B cell (primary cell): ENCODE measurements around the gene PTGES2. TPM values are rescaled to one million over a fixed set of nuclear protein-coding genes. Genes with fewer than 3 reads are reported as not detected.
A peak's percentile ranks its signal among the peaks of the same experiment; 100 is the strongest.
"Not testable (repeated sequence)": the region's sequence is repeated elsewhere in the genome, so short reads cannot be mapped to it uniquely, and the experiment has no call there.

Source experiments
- ATAC-seq: fragments of 200-7000 bp; cut with Tn5 transposase; one replicate; pipeline ENCODE4 v1.10.0; 2021; ENCODE audit warnings: low read depth, mild to moderate bottlenecking, moderate number of reproducible peaks, moderate library complexity
- CTCF ChIA-PET: fragments of 350-600 bp; sonication (Branson Sonifier 250); formaldehyde crosslinking; loops from one replicate; lab custom pipeline; 2021; ENCODE audit warnings: antibody characterized with exemption, inconsistent platforms; lab: Charles Lee
- POLR2A ChIA-PET: fragments of 350-600 bp; sonication (Branson Sonifier 250); formaldehyde crosslinking; loops from one replicate; lab custom pipeline; 2021; ENCODE audit warnings: antibody characterized with exemption; lab: Charles Lee
- DNase-seq: peaks from one replicate; pipeline ENCODE4 v3.0.0; 2013
- H2AFZ ChIP-seq: 2 replicates; pipeline ENCODE4 v1.6.1; 2012; ENCODE audit warnings: mild to moderate bottlenecking, low read depth, low read length; ENCODE audit not compliant: insufficient read depth, poor library complexity, severe bottlenecking
- H3K27ac ChIP-seq, 2 donors: 1 replicate in 1 of 2; 2 replicates in 1 of 2; pipeline ENCODE4 v1.5.1; 2012 to 2013; ENCODE audit warnings: low read length in 2 of 2, mild to moderate bottlenecking in 2 of 2, moderate library complexity in 1 of 2
- H3K27me3 ChIP-seq, 4 experiments: fragments of 200-600 bp in 1 of 4; sonication (generic) in 1 of 4; replicated peaks in 1 of 4; 1 replicate in 2 of 4; 2 replicates in 2 of 4; pipeline versions ENCODE4 v1.6.1 to v1.7.0; 2013 to 2016; ENCODE audit warnings: low read length in 3 of 4, mild to moderate bottlenecking in 2 of 4, mixed read lengths in 1 of 4, moderate library complexity in 1 of 4; ENCODE audit not compliant: insufficient read depth in 4 of 4, control insufficient read depth in 3 of 4; ENCODE audit errors: control extremely low read depth in 1 of 4
- H3K36me3 ChIP-seq, 2 experiments: replicated peaks in 1 of 2; 1 replicate in 1 of 2; 2 replicates in 1 of 2; pipeline versions ENCODE4 v1.6.1 to v1.7.1; 2013; ENCODE audit warnings: low read length in 1 of 2; ENCODE audit not compliant: insufficient read depth in 2 of 2, control insufficient read depth in 1 of 2; ENCODE audit errors: control extremely low read depth in 1 of 2, extremely low read depth in 1 of 2
- H3K4me1 ChIP-seq, 2 donors: fragments of 200-600 bp in 1 of 2; sonication (generic) in 1 of 2; 1 replicate in 1 of 2; 2 replicates in 1 of 2; pipeline versions ENCODE4 v1.5.1 to v1.6.1; 2013 to 2017; ENCODE audit warnings: low read length in 2 of 2; ENCODE audit not compliant: control insufficient read depth in 2 of 2, insufficient read depth in 2 of 2
- H3K4me2 ChIP-seq: replicated peaks from 2 replicates; pipeline ENCODE3; 2012; ENCODE audit warnings: mild to moderate bottlenecking, low read depth, low read length; ENCODE audit not compliant: poor library complexity, severe bottlenecking
- H3K4me3 ChIP-seq, 5 experiments: fragments of 200-600 bp in 1 of 5; sonication (generic) in 1 of 5; 1 replicate in 3 of 5; 2 replicates in 2 of 5; pipeline versions ENCODE4 v1.5.1 to v1.7.0; 2011 to 2016; ENCODE audit warnings: low read length in 4 of 5, mild to moderate bottlenecking in 4 of 5, low read depth in 2 of 5, control low read depth in 1 of 5, moderate library complexity in 1 of 5; ENCODE audit not compliant: insufficient read depth in 1 of 5; ENCODE audit errors: control extremely low read depth in 1 of 5, extremely low read depth in 1 of 5
- H3K79me2 ChIP-seq: fragments of 200-600 bp; sonication (generic); one replicate; pipeline ENCODE4 v1.6.0; 2016; ENCODE audit warnings: low read length; ENCODE audit not compliant: control insufficient read depth, insufficient read depth
- H3K9ac ChIP-seq: fragments of 200-600 bp; sonication (generic); 2 replicates; pipeline ENCODE4 v1.6.1; 2017; ENCODE audit warnings: mild to moderate bottlenecking, low read length, moderate library complexity
- H3K9me3 ChIP-seq, 3 donors: one replicate each; pipeline versions ENCODE4 v1.6.1 to v1.7.1; 2013; ENCODE audit warnings: low read length in 2 of 3; ENCODE audit not compliant: control insufficient read depth in 2 of 3, insufficient read depth in 1 of 3; ENCODE audit errors: control extremely low read depth in 1 of 3
- H4K20me1 ChIP-seq: 2 replicates; pipeline ENCODE4 v1.6.0; 2012; ENCODE audit warnings: mild to moderate bottlenecking, low read length; ENCODE audit not compliant: insufficient read depth, control insufficient read depth, poor library complexity, severe bottlenecking
- H3K27ac Mint-ChIP-seq: one replicate; pipeline ENCODE4 v1.8.0; 2021; ENCODE audit warnings: mixed read lengths
- H3K27me3 Mint-ChIP-seq: one replicate; pipeline ENCODE4 v1.8.0; 2021; ENCODE audit warnings: mixed read lengths
- H3K4me1 Mint-ChIP-seq: one replicate; pipeline ENCODE4 v1.8.0; 2021; ENCODE audit warnings: mixed read lengths
- H3K4me3 Mint-ChIP-seq: one replicate; pipeline ENCODE4 v1.8.0; 2021; ENCODE audit warnings: mixed read lengths
- H3K9me3 Mint-ChIP-seq: one replicate; pipeline ENCODE4 v1.8.0; 2022; ENCODE audit warnings: mixed read lengths; ENCODE audit not compliant: insufficient read depth
- WGBS: methylation state at CpG from one replicate; pipeline ENCODE4 v1.1.5; 2013; ENCODE audit warnings: missing lambda C conversion rate; ENCODE audit not compliant: insufficient coverage; 5-methylcytosine and 5-hydroxymethylcytosine counted together
- intact Hi-C: fragments of 100-400 bp; cut with micrococcal nuclease; formaldehyde crosslinking; loops from one replicate; pipeline ENCODE4 v1.10.0; 2022
- polyA plus RNA-seq: library from polyadenylated mRNA; depleted of rRNA; stranded (reverse); fragments of >200 nt; gene quantifications from 2 replicates; pipeline ENCODE4 v1.2.3, GENCODE V29; 2012
- total RNA-seq, 2 donors: library from RNA; stranded (reverse); fragments of 120-200 nt in 1 of 2; gene quantifications; 1 replicate in 1 of 2; 2 replicates in 1 of 2; pipeline versions ENCODE4 v1.2.3 to v1.2.4, GENCODE V29; 2013 to 2022
- TF ChIP-seq, protein P1 (sequence below): fragments of 200-600 bp; IDR thresholded peaks from one replicate; pipeline ENCODE4 v1.8.0; 2022; ENCODE audit warnings: antibody characterized with exemption, mild to moderate bottlenecking

Gene PTGES2
- total and polyA plus RNA-seq, 2 donors (not counting 1 experiment from before 2014, with no cell fraction given) = 77.8 to 113 TPM

DNA sequence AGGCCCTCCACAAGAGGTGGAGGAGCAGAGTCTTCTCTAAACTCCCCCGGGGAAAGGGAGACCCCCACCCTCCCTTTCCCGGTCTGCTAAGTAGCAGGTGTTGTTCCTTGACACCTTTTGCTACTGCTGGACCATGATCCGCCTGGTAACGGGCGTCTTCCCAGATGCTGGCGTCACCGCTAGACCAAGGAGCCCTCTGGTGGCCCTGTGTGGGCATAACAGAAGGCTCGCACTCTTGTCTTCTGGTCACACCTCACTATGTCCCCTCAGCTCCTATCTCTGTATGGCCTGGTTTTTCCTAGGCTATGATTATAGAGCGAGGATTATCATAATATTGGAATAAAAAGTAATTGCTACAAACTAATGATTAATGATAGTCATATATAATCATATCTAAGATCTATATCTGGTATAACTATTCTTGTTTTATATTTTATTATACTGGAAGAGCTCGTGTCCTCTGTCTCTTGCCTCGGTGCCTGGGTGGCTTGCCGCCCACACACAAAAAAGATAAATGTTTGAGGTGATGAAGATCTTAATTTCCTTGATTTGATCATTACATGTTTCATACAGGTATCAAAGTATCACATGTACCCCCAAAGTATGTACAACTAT is 2.6 kb upstream of the PTGES2 start:
- H3K27ac ChIP-seq, POLR2A ChIA-PET, H2AFZ ChIP-seq, H3K9me3 ChIP-seq, H3K9ac ChIP-seq, H3K27me3 ChIP-seq, H3K9me3 Mint-ChIP-seq, ATAC-seq, DNase-seq, H3K36me3 ChIP-seq, H3K4me2 ChIP-seq, H3K4me3 ChIP-seq: not testable (repeated sequence)
- TF ChIP-seq, protein P1, sequence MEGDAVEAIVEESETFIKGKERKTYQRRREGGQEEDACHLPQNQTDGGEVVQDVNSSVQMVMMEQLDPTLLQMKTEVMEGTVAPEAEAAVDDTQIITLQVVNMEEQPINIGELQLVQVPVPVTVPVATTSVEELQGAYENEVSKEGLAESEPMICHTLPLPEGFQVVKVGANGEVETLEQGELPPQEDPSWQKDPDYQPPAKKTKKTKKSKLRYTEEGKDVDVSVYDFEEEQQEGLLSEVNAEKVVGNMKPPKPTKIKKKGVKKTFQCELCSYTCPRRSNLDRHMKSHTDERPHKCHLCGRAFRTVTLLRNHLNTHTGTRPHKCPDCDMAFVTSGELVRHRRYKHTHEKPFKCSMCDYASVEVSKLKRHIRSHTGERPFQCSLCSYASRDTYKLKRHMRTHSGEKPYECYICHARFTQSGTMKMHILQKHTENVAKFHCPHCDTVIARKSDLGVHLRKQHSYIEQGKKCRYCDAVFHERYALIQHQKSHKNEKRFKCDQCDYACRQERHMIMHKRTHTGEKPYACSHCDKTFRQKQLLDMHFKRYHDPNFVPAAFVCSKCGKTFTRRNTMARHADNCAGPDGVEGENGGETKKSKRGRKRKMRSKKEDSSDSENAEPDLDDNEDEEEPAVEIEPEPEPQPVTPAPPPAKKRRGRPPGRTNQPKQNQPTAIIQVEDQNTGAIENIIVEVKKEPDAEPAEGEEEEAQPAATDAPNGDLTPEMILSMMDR = peak; percentile 70
- Mint-ChIP-seq H3K27me3 (peaks cover 16% of the 10 kb centered on the region), H3K4me3 (peak overlapping the region; percentile 95), H3K27ac (peak overlapping the region; percentile 67), H3K4me1 (peaks cover 31% of the 10 kb centered on the region)
- WGBS = 8% methylated on average over 4 of the region's 12 CpGs
- Histone ChIP-seq H4K20me1 (peaks cover 12% of the 10 kb centered on the region), H3K79me2 (peaks cover 23% of the 10 kb centered on the region), H3K4me1 (peaks cover 25 to 31% of the 10 kb centered on the region in 2 donors)
- intact Hi-C loops = loop anchor here (2.0 to 10.0 kb wide), 4 partner anchors 212 to 907 kb away; partner anchors contain the start of genes KYAT1, LRRC8A, MIGA2 and SH2D3C
- CTCF ChIA-PET = interaction anchor here (6.1 kb wide), 1 partner anchor 13 kb away, joined by 49 read pairs; no protein-coding TSS in a partner anchor

DNA sequence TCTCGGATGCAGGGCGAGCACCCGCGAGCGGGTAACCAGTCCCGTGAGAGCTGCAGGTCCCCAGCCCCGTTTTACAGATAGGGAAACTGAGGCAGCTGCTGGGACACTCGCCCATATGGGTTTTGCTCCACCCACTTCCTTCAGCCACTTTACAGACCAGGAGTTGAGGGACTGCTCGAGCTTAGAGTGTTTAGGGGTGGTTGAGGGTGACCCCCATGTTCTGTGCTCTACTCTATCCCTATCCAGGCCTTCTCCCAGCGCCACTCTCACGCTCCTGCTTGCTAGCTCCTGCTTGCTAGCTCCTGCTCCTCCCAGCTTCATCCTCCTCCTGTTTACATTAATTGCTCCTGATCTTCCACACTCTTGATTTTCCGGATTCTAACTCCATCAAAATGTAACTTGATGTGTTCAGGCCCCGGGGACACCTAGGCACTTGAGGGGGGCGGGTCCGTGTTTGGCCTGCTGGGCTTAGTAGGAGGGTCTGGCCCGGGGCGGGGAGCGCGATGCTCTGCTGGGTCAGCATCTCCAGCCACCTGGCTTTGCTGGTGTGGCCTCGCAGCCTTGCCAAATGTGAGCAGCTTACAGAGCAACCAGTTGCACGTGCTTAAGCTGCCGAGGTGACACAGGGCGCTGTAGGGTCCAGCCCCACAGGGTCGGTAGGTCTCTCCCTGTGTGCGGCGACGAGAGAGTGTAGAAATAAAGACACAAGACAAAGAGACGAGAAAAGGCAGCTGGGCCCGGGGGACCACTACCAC is 1.5 kb upstream of the PTGES2 start:
- Histone ChIP-seq H2AFZ (peak overlapping the region; percentile 97), H3K9ac (peak overlapping the region; percentile 97), H3K4me3 (peak overlapping the region; percentile 54 to 97 (median 83)), H3K4me2 (peak overlapping the region; percentile 95), H3K27ac (peak overlapping the region; percentile 93 to 99), H3K9me3 (no peaks in the 10 kb centered on the region), H3K79me2 (peaks cover 29% of the 10 kb centered on the region), H3K27me3 (peaks cover 0 to 6% (median 0%) of the 10 kb centered on the region in 4 experiments), H3K36me3 (peaks cover 0 to 6% of the 10 kb centered on the region in 2 experiments), H4K20me1 (peaks cover 21% of the 10 kb centered on the region), H3K4me1 (peaks cover 26 to 34% of the 10 kb centered on the region in 2 donors)
- no peak for ATAC-seq
- Mint-ChIP-seq H3K9me3 (no peaks in the 10 kb centered on the region), H3K27me3 (peaks cover 14% of the 10 kb centered on the region), H3K27ac (peak overlapping the region; percentile 99), H3K4me1 (peaks cover 35% of the 10 kb centered on the region), H3K4me3 (peak overlapping the region; percentile 95)
- ChIA-PET CTCF (interaction anchor here (0.6 to 6.1 kb wide), 8 partner anchors 12 to 306 kb away, joined by 3 to 49 read pairs (median 4); no protein-coding TSS in a partner anchor), POLR2A (interaction anchor here (0.6 to 1.9 kb wide), 12 partner anchors 8 to 732 kb away, joined by 3 to 12 read pairs (median 4); partner anchors contain the start of genes BBLN, NAIF1, SLC25A25 and SLC2A8)
- no peak for DNase-seq
- WGBS = 68% methylated on average over 27 of the region's 29 CpGs
- intact Hi-C loops = loop anchor here (1.0 to 10.0 kb wide), 6 partner anchors 31 to 908 kb away; partner anchors contain the start of genes BBLN, KYAT1, LRRC8A and MIGA2
- TF ChIP-seq, protein P1 = no peak
